ENCODE results near the gene ADAM15. TPM values are rescaled to one million over a fixed set of nuclear protein-coding genes. Genes with fewer than 3 reads are reported as not detected.
A peak's percentile ranks its signal among the peaks of the same experiment; 100 is the strongest.

Gene ADAM15
- total and polyA plus RNA-seq, 2 of the 8 experiments (the other 6 are each of a cell fraction or from before 2014, with no cell fraction given), result 32.9 to 37.6 TPM

DNA sequence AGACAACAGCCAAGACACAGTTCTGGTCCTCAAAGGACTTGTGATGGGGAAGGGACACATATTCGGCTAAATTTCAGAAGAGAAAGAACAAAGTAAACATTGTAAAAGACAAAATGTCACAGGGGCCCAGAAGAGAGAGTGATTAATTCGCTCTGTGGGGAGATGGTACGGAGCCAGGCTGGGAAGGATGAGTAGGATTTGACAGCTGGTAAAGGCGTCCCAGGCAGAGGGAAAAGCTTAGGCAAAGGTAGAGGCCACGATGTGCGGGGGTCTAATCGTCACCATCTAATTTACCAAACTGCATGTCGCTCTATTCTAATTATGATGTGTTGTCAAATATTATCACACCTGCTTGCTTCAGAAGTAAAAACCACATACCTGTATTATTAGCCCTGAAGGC lies 59.3 kb downstream of the ADAM15 start:
- H3K27me3 ChIP-seq (replicated peaks in 1 of 4; ENCODE audit: control insufficient read depth in 3 of 4, extremely low read depth in 1 of 4, insufficient read depth in 3 of 4, low read length in 3 of 4), result no peaks in the 10 kb centered on the region
- DNase-seq (ENCODE audit: low read depth in 1 of 2, low spot score in 2 of 2) (no peak), FAIRE-seq (no peak)
- H3K27ac ChIP-seq (ENCODE audit: low read depth, low read length), result no peak overlapping the region
- no peak overlapping the region for H3K56ac ChIP-seq (replicated peaks; ENCODE audit: insufficient read length, low read depth, low read length)
- H4K91ac ChIP-seq (replicated peaks; ENCODE audit: insufficient read length, low read length), result no peak overlapping the region
- H2BK120ac ChIP-seq (replicated peaks; ENCODE audit: low read depth, low read length), result no peak overlapping the region
- H2BK20ac ChIP-seq (ENCODE audit: low read length), result no peak overlapping the region
- 0 out of 2 replicates have a peak overlapping the region, but pooled peaks have one; percentile 11 for H2AFZ ChIP-seq (ENCODE audit: low read length)
- POLR2A ChIA-PET (ENCODE audit: partially characterized antibody), result interaction anchor here (0.6 to 1.6 kb wide), 2 partner anchors 11 to 1102 kb away, joined by 3 to 7 read pairs; partner anchors contain the start of gene PMF1
- no peaks in the 10 kb centered on the region for H3K79me1 ChIP-seq (ENCODE audit: low read depth, low read length)
- no peak overlapping the region for H4K8ac ChIP-seq (ENCODE audit: extremely low read depth, insufficient read depth, low read length)
- no peak overlapping the region for H3K4me2 ChIP-seq (ENCODE audit: insufficient read depth in 1 of 2, low read depth in 2 of 2, low read length in 2 of 2)
- H3K23ac ChIP-seq (ENCODE audit: insufficient read length), result no peak overlapping the region
- H3K9me3 ChIP-seq (ENCODE audit: insufficient read depth in 2 of 2, low read depth in 1 of 2, low read length in 1 of 2), result no peaks in the 10 kb centered on the region
- H3K18ac ChIP-seq (ENCODE audit: extremely low read depth, low read length), result no peak overlapping the region
- H4K20me1 ChIP-seq (replicated peaks in 1 of 2; ENCODE audit: control insufficient read depth in 1 of 2, insufficient read depth in 2 of 2, low read length in 2 of 2), result peaks cover 0 to 4% of the 10 kb centered on the region in 2 experiments
- no peak overlapping the region for H3K14ac ChIP-seq (ENCODE audit: insufficient read length)
- no peak overlapping the region for H2BK12ac ChIP-seq (ENCODE audit: low read depth, low read length)
- no peak for TF ChIP-seq EGR1 (IDR thresholded peaks at IDR 0.05; ENCODE audit: borderline replicate concordance, low read depth, low read length)
- TF ChIP-seq ATF3 (IDR thresholded peaks at IDR 0.05; ENCODE audit: insufficient read depth, low read depth, low read length), result no peak
- TF ChIP-seq GTF2F1 (IDR thresholded peaks at IDR 0.05; ENCODE audit: borderline replicate concordance, low read depth, low read length), result no peak
- TF ChIP-seq TCF12 (IDR thresholded peaks at IDR 0.05; ENCODE audit: low read depth, low read length), result no peak
- no peak for TF ChIP-seq CREB1 (IDR thresholded peaks at IDR 0.05)
- TF ChIP-seq CHD2 (IDR thresholded peaks at IDR 0.05; ENCODE audit: low read length), result no peak
- TF ChIP-seq KDM1A (IDR thresholded peaks at IDR 0.05; ENCODE audit: borderline replicate concordance, low read length), result no peak
- TF ChIP-seq POLR2AphosphoS5 (IDR thresholded peaks at IDR 0.05; ENCODE audit: low read depth, low read length), result no peak
- TF ChIP-seq KDM4A (IDR thresholded peaks at IDR 0.05; ENCODE audit: low read depth, low read length, severe bottlenecking), result no peak
- no peak for TF ChIP-seq EZH2 (IDR thresholded peaks at IDR 0.05; ENCODE audit: low read depth, low read length, severe bottlenecking)
- no peak for TF ChIP-seq ASH2L (IDR thresholded peaks at IDR 0.05; ENCODE audit: low read length)
- no peak for TF ChIP-seq ATF2 (IDR thresholded peaks at IDR 0.05; ENCODE audit: low read length)
- H3K79me2 ChIP-seq (ENCODE audit: control insufficient read depth in 1 of 2, insufficient read depth in 2 of 2, low read length in 2 of 2), result no peaks in the 10 kb centered on the region
- 95% methylated on average over 8 of the region's 8 CpGs; no CpG with 5 or more reads in 1 of the 2 experiments for WGBS, 2 experiments (ENCODE audit: extremely low coverage in 1 of 2, insufficient coverage in 1 of 2, insufficient read length in 1 of 2, insufficient replicate concordance in 2 of 2, low coverage in 1 of 2, low lambda C conversion rate in 2 of 2, missing lambda C conversion rate in 1 of 2)
- H3K23me2 ChIP-seq (ENCODE audit: low read depth, low read length), result no peaks in the 10 kb centered on the region
- H4K5ac ChIP-seq (ENCODE audit: insufficient read length, low read depth, low read length), result no peak overlapping the region
- H2BK15ac ChIP-seq (ENCODE audit: low read length), result no peak overlapping the region
- no peak overlapping the region for H3K4ac ChIP-seq (replicated peaks; ENCODE audit: insufficient read length, low read depth, low read length)
- H2BK5ac ChIP-seq (ENCODE audit: low read depth, low read length), result no peak overlapping the region
- H3K36me3 ChIP-seq (ENCODE audit: control insufficient read depth in 2 of 4, insufficient read depth in 4 of 4, low read length in 3 of 4), result no peaks in the 10 kb centered on the region
- peaks cover 0 to 3% (median 0%) of the 10 kb centered on the region in 4 experiments; a peak in 2 of 7 replicates for H3K4me1 ChIP-seq (replicated peaks in 1 of 4; ENCODE audit: control insufficient read depth in 3 of 4, insufficient read depth in 4 of 4, low read length in 3 of 4)
- CTCF ChIA-PET (ENCODE audit: partially characterized antibody), result interaction anchor here (0.6 to 1.1 kb wide), 3 partner anchors 15 to 225 kb away, joined by 3 to 4 read pairs (median 4); no protein-coding TSS in a partner anchor
- H3K9ac ChIP-seq (replicated peaks in 1 of 4; ENCODE audit: extremely low read depth in 1 of 4, low read depth in 3 of 4, low read length in 3 of 4), result no peak overlapping the region
- H2AK5ac ChIP-seq (ENCODE audit: low read depth, low read length), result no peak overlapping the region
- H3K4me3 ChIP-seq (ENCODE audit: extremely low read depth in 1 of 4, insufficient read depth in 2 of 4, low read depth in 3 of 4, low read length in 4 of 4), result no peak overlapping the region

All from H1 (cell line).